HG02623 (cell line): ENCODE results near the gene H2BK1.

Experiments used
- ATAC-seq: cut with Tn5 transposase; IDR thresholded peaks from one replicate; pipeline ENCODE4 v1.9.1; 2021; ENCODE audit warnings: moderate library complexity; ENCODE audit not compliant: unreplicated experiment

Gene H2BK1

DNA sequence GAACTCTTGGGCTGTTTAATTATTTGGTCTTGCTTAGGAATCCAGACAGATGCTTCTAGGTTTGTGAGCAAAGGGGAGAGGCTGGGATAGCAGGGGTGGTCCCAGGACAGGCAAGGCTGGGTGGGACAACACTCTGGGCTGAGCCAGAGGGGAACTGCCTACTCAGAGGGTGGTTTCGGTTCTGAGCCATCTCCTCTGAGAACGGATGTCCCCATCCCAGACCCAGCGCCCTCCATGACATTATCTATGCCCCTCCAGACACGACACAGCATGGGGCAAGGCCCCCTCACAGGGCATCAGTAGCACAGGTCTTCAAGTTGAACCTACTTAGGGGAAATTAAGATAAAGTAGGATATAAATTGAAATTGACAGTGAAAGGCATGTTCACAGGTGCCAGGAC lies 30.3 kb downstream of the H2BK1 start:
- ATAC-seq = no peak

DNA sequence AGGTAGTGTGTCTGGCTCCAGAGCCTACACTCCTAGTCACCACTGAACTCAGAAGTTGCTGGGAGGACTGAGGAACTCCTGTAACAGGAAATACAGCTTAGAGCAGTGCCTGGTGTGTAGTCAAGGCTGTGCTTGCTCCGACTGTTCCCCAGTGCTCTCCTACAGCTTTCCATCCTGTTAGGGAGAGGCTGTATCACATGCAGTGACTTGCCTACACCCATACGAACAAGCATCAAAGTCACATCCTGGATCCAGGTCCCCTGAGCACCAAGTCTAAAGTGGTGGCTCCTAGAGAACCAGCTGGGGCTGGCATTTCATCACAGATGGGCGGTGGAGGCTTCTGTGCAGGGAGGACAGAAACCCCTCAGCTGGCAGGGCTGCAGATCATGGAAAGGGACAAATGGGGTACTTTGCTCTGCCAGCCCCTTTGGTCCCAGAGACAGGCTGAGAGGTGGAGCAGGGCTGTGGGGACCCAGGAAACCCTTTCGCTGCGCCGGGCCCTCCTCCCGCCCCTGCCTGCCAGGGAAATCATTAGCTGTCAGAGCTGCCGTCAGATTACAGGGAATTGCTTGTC lies 30.9 kb downstream of the H2BK1 start:
- ATAC-seq = no peak

GRCh38 chr7:151178831-151179230 lies 31.5 kb downstream of the H2BK1 start:
- ATAC-seq = no peak

DNA sequence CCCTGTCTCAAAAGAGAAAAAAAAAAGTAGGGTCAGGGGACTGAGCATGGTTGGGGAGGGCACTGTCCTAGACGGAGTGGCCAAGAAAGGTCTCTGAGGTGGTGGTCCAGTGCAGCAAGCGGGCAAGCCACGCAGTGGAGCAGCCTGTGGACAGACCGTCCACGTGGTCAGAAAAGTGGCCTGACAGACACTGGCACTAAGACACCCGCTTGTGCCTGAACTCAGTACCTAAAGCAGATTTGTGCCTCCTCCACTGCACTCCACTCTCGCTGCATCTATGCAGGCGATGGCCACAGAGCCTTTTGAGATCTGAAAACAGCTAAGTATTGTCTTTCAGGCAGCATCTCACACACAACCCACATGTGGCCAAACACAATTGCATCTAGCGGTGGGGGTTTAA lies 32.1 kb downstream of the H2BK1 start:
- no peak for ATAC-seq

- no peak for ATAC-seq
Observed at GRCh38 chr7:151177310-151177709, 33.0 kb downstream of the H2BK1 start.

- ATAC-seq = no peak
Observed at GRCh38 chr7:151176401-151176800, 33.9 kb downstream of the H2BK1 start.

GRCh38 chr7:151175793-151176311 lies 34.4 kb downstream of the H2BK1 start:
- no peak for ATAC-seq

- ATAC-seq = no peak
Observed at GRCh38 chr7:151175047-151175792, 35.1 kb downstream of the H2BK1 start.

- ATAC-seq = no peak
Observed at GRCh38 chr7:151174246-151175046, 35.8 kb downstream of the H2BK1 start.

DNA sequence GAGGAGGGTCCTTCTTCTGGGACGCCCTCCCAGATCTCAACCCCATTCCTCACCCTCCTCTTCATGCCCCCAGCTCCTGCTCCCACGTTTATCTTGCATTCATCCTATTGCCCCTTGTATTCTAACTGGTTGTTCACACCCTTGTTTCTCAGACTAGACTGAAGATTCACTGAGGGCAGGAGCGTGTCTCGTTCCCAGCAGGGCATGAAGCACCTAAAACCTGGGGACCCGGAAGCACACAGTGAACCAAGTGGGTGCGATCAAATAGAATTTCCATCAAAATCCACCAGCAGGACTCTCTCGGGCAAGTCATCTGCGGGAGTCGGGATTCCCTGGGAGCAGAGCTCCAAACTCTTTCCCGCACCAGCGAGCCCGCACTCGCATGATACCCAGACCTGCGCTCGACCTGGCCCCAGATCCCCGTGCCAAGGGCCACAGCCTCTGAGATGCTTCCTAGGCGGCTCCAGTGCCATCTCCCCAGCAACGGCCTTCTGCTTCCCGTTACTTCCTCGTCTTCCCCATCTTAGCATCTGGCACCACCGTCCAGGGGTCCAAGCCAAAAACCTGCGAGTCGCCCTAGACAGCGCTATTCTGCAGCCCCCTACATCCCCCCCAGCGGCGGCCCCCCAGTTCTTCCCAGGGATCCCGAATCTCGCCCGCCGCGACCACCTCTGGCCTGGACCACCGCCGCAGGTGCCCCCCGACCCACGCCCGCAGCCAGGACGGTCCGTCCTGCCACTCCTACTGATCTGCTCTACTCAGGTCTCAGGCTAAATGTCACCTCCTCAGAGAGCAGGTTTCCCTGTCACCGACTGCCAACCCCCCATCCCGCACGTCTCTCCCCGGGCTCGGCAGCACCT lies 36.7 kb downstream of the H2BK1 start:
- no peak for ATAC-seq

- peak; percentile 62 for ATAC-seq
Observed at GRCh38 chr7:151172273-151173141, 37.8 kb downstream of the H2BK1 start.

DNA sequence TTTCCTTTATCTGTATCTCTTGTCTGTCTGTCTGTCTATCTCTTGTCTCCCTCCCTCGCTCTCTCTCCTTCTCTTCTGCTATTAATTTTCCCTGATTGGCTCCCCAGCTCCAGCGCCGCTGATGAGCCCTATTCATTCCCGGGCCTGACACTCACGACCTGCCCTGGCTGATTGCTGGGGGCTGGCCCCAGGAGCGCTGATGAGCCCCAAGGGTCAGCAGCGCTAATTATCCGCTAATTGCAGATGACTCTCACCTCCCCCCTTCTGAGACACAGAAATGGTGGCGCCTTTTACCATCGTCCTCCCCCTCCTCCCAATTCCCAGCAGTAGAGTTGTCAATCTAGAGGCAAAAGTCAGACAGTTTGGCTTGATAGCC lies 41.5 kb downstream of the H2BK1 start:
- no peak for ATAC-seq

GRCh38 chr7:151168003-151168786 lies 42.1 kb downstream of the H2BK1 start:
- ATAC-seq = no peak

GRCh38 chr7:151167197-151167961 lies 42.9 kb downstream of the H2BK1 start, which contains the start of gene GBX1:
TSS of gene GBX1 (minus strand) at chr7:151167694. CDS start at chr7:151167548, 146 bp downstream.
- ATAC-seq = no peak

DNA sequence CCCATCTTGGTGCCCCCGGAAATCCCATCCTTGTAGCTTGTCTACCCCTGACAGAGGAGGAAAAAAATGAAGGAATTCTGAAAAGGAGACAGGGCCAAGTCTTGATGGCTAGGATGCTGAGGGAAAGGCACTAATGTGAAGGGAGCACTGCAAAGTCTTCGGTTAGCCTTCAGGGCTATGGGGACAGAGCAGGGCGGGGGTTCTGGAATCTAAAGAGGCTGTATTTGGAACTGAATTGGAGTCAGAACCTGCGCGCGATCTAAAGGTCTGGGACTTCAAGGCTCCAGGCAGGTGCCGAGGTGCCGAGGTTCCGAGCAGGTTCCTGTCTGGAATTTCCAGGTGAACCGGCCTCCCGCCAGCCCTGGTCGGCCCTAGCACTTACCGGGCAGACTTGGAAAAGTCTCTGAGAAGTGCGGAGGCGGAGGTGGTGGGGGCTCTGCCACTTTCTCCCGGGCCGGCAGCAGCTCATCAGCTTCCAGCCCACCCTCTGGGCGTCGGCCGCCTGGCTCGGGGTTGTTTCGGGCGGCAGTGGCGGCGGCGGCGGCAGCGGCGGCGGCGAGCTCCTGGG lies 43.6 kb downstream of the H2BK1 start:
- ATAC-seq = no peak

- no peak for ATAC-seq
Observed at GRCh38 chr7:151161757-151162156, 48.5 kb downstream of the H2BK1 start.
